NCI-H2171 treated with DMSO at 0.1 percent for 48 hours (cell line): ENCODE measurements around the gene SCUBE1.

Source experiments
- DNase-seq: peaks from one replicate; lab custom pipeline; 2025; lab: John Stamatoyannopoulos, UW

SCUBE1 gene

GRCh38 chr22:43173976-43174720, 169.0 kb downstream of the SCUBE1 start:
- no peak for DNase-seq

- no peak for DNase-seq
Observed at GRCh38 chr22:43173566-43173965, 169.6 kb downstream of the SCUBE1 start.

DNA sequence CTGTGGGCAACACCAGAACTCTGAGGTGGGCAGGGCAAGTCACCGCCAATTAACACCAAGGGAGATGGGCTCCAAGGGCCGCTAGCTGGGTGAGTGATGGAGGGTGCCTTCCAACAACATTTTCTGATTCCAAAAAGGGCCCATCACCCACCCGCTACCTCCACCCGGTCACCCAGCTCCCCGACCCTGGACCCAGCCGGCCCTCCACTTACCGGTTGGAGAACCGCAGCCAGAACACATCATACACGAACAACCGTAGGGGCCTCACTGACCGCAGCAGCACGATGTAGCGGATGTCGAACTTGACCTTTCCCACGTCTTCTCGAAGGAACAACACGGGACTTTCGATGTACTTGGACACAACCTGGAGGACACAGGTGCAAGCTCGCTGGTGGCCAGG, 171.0 kb downstream of the SCUBE1 start:
- no peak for DNase-seq

DNA sequence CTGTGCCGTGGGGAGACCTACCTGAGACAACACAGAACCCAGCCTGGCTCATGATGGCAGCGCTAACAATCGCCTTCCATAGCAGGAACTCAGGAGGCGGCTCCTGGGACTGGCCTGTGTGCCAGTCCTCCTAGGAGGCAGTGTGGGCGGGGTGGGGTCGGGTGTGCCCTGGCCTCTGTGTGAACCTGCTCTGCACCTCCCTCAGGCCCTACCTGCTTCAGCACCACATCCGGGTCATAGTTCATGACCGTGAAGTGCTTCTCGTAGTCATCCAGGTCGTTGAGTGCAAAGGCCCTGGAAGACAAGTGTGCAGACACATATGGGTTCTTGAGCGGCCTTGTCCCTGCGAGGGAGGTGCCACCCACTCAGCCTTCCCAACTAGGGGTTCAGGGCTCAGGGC, 171.6 kb downstream of the SCUBE1 start:
- DNase-seq, result no peak

GRCh38 chr22:43171019-43171491, 172.1 kb downstream of the SCUBE1 start:
- DNase-seq, result no peak

GRCh38 chr22:43170131-43170480, 173.1 kb downstream of the SCUBE1 start:
- DNase-seq, result no peak

GRCh38 chr22:43169310-43170130, 173.7 kb downstream of the SCUBE1 start:
- DNase-seq, result no peak

DNA sequence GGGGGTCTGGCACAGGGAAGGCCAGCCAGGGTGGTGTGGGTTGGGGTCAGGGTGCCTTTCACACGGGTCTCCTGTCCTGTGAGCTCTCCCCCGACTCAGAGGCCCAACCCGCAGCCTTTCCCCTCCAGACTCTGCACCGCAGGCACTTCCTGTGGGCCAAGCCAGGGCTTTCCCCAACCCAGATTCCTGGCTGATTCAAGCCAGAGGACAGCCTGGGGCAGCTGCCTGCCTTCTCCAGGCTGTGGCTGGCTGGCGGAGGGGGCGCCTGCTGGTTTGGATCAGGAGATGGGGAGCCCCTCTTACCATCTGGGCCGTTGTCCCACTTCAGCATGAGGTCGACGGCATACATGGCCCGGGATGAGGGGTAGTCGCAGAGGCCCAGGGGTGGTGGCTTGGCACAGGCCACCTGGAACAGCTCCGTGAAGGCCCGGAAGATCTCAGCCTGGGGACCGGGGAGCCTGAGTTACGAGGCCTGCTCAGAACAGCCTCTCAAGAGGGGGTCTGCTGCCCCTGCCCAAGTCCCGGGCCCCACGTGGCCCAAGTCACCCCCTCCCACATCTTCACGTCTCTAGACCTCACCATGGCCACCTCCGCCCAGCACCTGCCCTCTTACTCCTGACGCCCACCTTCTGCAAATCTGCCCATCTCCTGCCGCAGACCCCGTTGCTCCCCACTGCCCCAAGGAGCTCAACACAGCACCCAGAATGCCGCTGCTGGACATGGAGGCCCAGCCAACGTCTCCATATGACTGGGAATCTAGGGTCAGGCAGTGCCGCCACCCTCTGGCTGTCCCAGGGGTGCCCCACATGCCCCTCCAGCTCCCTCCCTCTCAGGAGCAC, 174.5 kb downstream of the SCUBE1 start:
- no peak for DNase-seq

DNA sequence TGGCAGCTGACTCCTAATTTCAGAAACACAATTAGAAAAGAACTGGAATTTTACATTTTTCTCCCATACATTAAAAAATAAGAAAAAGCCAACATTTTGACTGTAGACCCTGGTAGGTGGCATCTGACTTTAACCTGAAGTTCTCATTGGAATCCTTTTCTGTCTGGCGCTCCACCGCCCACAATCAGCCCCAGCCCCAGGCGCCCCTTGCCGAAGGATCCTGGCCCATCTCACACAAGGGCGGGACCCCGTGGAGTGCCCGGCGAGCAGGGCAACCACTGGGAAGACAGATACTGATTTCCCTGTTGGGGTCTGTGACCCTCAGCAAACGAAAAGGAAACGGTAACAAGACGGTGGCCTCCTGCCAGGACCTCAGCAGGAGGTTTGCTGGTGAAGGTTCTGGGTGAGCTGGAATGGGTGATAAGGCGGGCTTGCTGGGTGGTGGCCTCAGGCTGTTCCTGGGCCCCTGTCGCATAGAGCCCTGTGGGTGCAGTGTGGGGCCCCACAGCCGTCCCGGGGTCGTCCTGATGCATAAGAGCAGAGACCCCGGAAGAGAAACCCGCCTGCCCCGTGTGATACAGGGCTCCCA, 176.1 kb downstream of the SCUBE1 start:
- no peak for DNase-seq

DNA sequence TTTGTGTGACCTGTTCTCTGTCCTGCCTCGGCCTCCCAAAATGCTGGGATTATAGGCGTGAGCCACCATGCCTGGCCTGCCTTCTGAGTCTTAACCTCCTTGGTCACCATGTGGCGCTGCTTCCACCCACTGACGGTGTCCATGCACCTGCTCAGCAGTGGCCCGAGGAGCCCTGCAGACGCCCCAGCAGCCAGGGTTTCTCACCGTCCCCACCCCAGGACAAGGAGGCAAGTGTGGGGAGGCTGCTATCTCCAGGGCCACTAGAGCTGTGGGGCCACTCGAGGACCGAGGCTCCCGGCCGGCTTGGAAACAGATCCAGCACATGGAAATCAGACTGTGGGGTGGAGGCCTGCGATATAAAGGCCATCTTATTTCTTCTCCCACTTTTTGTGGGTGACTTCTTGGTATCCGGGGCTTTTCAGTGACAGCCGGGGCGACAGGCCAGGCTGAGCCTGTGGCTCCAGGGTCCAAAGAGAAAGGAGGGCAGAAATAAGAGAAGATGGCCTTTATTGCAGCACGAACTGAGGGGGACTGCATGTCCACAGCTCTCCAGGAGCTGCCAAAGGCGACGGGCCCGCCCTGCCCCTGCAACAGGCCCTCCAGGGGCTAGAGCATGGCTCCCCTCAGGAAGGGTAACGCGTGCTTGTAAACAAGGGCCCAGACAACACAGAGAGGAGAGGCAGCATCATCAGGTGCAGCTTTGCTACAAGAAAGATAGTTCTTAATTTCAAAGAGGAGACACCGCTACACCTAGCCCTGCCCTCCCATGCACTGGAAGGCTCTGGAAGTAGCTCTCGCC, 176.8 kb downstream of the SCUBE1 start:
- DNase-seq, result no peak

DNA sequence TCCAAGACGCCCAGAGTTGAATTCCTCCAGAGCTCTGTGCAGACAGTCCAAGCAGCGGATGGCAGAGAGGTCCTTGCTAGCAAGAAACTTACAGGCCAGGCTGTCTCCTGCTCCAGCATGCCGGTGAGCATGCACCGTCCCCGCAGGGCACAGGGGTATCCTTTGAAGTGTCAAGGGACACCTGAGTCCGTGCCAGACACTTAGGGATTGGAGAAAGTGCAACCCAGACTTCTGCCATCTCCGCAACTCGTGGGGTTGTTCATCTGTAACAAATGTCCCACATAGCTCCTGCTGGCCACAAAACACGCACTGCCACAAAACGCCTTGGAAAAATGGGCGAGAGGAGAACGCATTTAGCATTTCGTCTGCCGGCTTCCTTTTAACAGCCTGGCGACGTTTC, 178.5 kb downstream of the SCUBE1 start:
- peak; percentile 20 for DNase-seq

DNA sequence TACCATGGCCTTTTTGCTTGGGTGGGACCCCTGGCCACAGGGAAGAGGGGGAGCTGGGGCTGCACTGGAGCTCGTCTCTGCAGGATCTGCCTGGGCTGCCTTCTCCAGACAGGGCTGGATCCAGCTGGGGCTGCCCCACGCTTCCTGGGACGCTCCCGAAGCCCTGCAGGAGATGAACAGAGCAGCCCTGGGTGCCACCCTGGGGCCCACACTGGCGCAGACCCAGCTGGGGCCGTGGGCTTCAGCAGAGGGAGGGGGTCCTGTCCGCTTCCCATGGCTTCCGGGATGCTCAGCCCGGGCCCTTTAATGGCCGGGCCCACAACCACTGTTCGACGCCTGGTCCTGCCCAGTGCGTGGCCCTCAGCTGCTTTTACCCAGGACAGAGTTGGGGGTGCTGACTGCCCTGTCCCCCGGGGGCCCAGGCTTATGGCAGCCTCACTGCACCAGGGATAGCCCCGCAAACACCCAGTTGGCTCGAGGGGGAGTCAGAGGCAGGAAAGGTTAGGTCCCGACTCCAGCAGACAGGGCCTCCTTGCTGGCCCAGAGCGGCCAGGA, 179.9 kb downstream of the SCUBE1 start:
- no peak for DNase-seq

DNA sequence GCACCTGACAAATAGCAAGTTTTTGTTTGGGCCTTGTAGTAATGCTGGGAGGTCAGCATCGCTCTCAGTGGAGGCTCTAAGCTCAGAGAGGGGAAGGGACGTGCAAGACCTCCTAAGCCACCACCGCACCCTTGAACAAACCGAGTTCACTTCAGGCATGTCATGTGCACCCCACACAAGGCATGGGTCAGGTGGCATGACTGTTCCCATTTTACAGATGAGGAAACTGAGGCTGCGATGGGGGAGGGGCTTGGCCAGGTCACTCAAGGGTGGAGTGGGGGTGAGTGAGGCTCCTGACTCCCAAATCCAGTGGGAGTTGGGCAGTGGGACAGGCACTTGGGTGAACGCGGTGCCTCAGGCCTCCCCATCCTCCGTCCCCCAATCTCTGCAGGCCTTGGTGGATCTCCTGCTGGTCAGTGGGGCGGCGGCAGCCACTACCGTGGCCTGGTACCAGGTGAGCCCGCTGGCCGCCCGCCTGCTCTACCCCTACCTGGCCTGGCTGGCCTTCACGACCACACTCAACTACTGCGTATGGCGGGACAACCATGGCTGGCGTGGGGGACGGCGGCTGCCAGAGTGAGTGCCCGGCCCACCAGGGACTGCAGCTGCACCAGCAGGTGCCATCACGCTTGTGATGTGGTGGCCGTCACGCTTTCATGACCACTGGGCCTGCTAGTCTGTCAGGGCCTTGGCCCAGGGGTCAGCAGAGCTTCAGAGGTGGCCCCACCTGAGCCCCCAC, 180.6 kb downstream of the SCUBE1 start:
- DNase-seq, result no peak

DNA sequence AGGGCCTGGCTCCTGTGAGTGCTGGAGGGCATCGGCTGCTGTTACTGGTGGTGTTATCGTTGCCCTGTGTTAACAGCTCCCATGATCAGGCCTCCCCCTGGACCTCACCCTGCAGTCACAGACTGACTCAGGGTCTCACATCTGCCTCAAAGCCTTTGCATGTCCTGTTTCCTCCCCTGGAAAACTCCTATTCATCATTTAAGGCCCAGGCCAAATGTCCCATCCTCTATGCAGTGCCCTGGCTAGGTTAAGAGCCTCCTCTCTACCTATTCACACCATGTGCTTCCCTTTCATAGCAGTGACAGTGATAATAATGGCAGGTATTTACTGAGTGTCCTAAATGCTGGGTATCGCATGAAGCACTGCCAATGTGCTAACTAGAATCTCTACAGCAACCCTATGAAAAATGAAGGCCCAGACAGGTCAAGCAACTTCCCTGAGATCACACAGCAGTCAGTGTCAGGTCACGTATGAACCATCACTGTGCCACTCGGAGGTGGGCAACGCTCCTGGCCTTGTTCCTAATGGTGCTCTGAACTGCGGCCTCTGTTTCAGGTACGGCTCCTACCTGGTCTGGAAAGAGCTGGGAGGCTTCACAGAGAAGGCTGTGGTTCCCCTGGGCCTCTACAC, 182.6 kb downstream of the SCUBE1 start:
- DNase-seq, result no peak

- DNase-seq, result no peak
Observed at GRCh38 chr22:43159484-43160178, 183.5 kb downstream of the SCUBE1 start.

- DNase-seq, result no peak
Observed at GRCh38 chr22:43158778-43159483, 184.2 kb downstream of the SCUBE1 start.

GRCh38 chr22:43157874-43158546, 185.2 kb downstream of the SCUBE1 start:
- DNase-seq, result no peak

- DNase-seq, result no peak
Observed at GRCh38 chr22:43156413-43156812, 186.8 kb downstream of the SCUBE1 start.
